Neuronal stem cell (in vitro differentiated cells): ENCODE measurements around the gene RAB11FIP4. TPM values are rescaled to one million over a fixed set of nuclear protein-coding genes. Genes with fewer than 3 reads are reported as not detected.

Source experiments
- DNase-seq: peaks from one replicate; pipeline ENCODE4 v3.0.0-alpha.2; 2013; ENCODE audit warnings: low spot score
- H2AFZ ChIP-seq: one replicate; pipeline ENCODE4 v1.6.1; 2013; ENCODE audit warnings: mild to moderate bottlenecking, low read length, inconsistent platforms
- H2AK5ac ChIP-seq: 2 replicates; pipeline ENCODE4 v1.6.1; 2013; ENCODE audit warnings: low read depth, mild to moderate bottlenecking, inconsistent platforms, low read length, moderate library complexity, mixed read lengths
- H2BK120ac ChIP-seq: 2 replicates; pipeline ENCODE4 v1.6.1; 2013; ENCODE audit warnings: low read depth, mild to moderate bottlenecking, inconsistent platforms, low read length, moderate library complexity, mixed read lengths
- H2BK12ac ChIP-seq: one replicate; pipeline ENCODE4 v1.6.1; 2013; ENCODE audit warnings: low read length, inconsistent platforms
- H2BK15ac ChIP-seq: 2 replicates; pipeline ENCODE4 v1.6.1; 2013; ENCODE audit warnings: mild to moderate bottlenecking, low read length, inconsistent platforms, mixed read lengths
- H2BK5ac ChIP-seq: one replicate; pipeline ENCODE4 v1.6.1; 2013; ENCODE audit warnings: inconsistent platforms, mild to moderate bottlenecking, low read length, moderate library complexity
- H3K14ac ChIP-seq: one replicate; pipeline ENCODE4 v1.6.1; 2013; ENCODE audit warnings: low read length, inconsistent platforms
- H3K18ac ChIP-seq: 2 replicates; pipeline ENCODE4 v1.6.1; 2013; ENCODE audit warnings: low read length, inconsistent platforms
- H3K23ac ChIP-seq: 2 replicates; pipeline ENCODE4 v1.6.1; 2013; ENCODE audit warnings: low read depth, mild to moderate bottlenecking, mixed read lengths, low read length, inconsistent platforms; ENCODE audit not compliant: poor library complexity
- H3K27ac ChIP-seq: replicated peaks from 3 replicates; pipeline ENCODE4 v1.5.1; 2013; ENCODE audit warnings: low read length, inconsistent platforms
- H3K27me3 ChIP-seq, 3 experiments: 2 replicates each; pipeline ENCODE4 v1.6.1; 2013; ENCODE audit warnings: low read length in 3 of 3, mild to moderate bottlenecking in 2 of 3, inconsistent platforms in 1 of 3, low read depth in 1 of 3, mixed read lengths in 1 of 3, moderate library complexity in 1 of 3; ENCODE audit not compliant: control insufficient read depth in 3 of 3, insufficient read depth in 3 of 3
- H3K36me3 ChIP-seq, 2 donors: replicated peaks in 1 of 2; 2 replicates each; pipeline ENCODE4 v1.6.1; 2013; ENCODE audit warnings: low read length in 2 of 2; ENCODE audit not compliant: control insufficient read depth in 2 of 2, insufficient read depth in 2 of 2
- H3K4ac ChIP-seq: 2 replicates; pipeline ENCODE4 v1.6.1; 2013; ENCODE audit warnings: inconsistent platforms, mild to moderate bottlenecking, low read length, moderate library complexity
- H3K4me1 ChIP-seq, 2 donors: 1 replicate in 1 of 2; 2 replicates in 1 of 2; pipeline ENCODE4 v1.6.1; 2013; ENCODE audit warnings: low read length in 2 of 2, low read depth in 1 of 2; ENCODE audit not compliant: control insufficient read depth in 2 of 2, insufficient read depth in 1 of 2
- H3K4me2 ChIP-seq: one replicate; pipeline ENCODE4 v1.6.1; 2013; ENCODE audit warnings: mild to moderate bottlenecking, low read length, inconsistent platforms; ENCODE audit not compliant: insufficient read depth, poor library complexity, severe bottlenecking
- H3K4me3 ChIP-seq, 2 donors: 2 replicates each; pipeline ENCODE4 v1.5.1; 2013; ENCODE audit warnings: low read length in 2 of 2, mild to moderate bottlenecking in 2 of 2, inconsistent platforms in 1 of 2, moderate library complexity in 1 of 2
- H3K79me1 ChIP-seq: one replicate; pipeline ENCODE4 v1.6.1; 2013; ENCODE audit warnings: low read depth, mild to moderate bottlenecking, inconsistent platforms, low read length, moderate library complexity
- H3K9ac ChIP-seq: one replicate; pipeline ENCODE4 v1.6.1; 2013; ENCODE audit warnings: mild to moderate bottlenecking, low read depth, low read length, inconsistent platforms; ENCODE audit not compliant: poor library complexity
- H3K9me3 ChIP-seq, 2 donors: replicated peaks in 1 of 2; 2 replicates each; pipeline versions ENCODE3 to v1.6.1; 2013; ENCODE audit warnings: low read length in 2 of 2, mild to moderate bottlenecking in 2 of 2, inconsistent platforms in 1 of 2, low read depth in 1 of 2, mixed read lengths in 1 of 2, moderate library complexity in 1 of 2; ENCODE audit not compliant: control insufficient read depth in 2 of 2, insufficient read depth in 1 of 2
- H4K8ac ChIP-seq: one replicate; pipeline ENCODE4 v1.6.1; 2013; ENCODE audit warnings: low read depth, mild to moderate bottlenecking, inconsistent platforms, low read length, moderate library complexity
- H4K91ac ChIP-seq: one replicate; pipeline ENCODE4 v1.6.1; 2013; ENCODE audit warnings: low read length, low read depth, mild to moderate bottlenecking, inconsistent platforms; ENCODE audit not compliant: poor library complexity
- WGBS, 2 donors: extraction: QIAGEN DNeasy Blood & Tissue Kit; methylation state at CpG; one replicate each; pipeline ENCODE4 v1.1.7; 2013; ENCODE audit warnings: missing lambda C conversion rate in 2 of 2, mixed read lengths in 1 of 2; ENCODE audit not compliant: insufficient read length in 2 of 2, insufficient replicate concordance in 1 of 2; ENCODE audit errors: extremely low coverage in 2 of 2; 5-methylcytosine and 5-hydroxymethylcytosine counted together
- small RNA-seq: library from polyadenylated mRNA; stranded (forward); fragments of <200 nt; extraction: miRNeasy Mini kit (QIAGEN cat#:217004); gene quantifications from one replicate; pipeline ENCODE3, GENCODE V24; 2013; ENCODE audit not compliant: insufficient read depth

The RAB11FIP4 gene

GRCh38 chr17:31585280-31585630, 193.8 kb downstream of the RAB11FIP4 start:
- Histone ChIP-seq H3K27ac (no peak overlapping the region), H3K4me2 (no peak overlapping the region), H3K4me1 (no peaks in the 10 kb centered on the region), H3K36me3 (no peaks in the 10 kb centered on the region), H2BK5ac (no peak overlapping the region), H3K4me3 (no peak overlapping the region), H2BK12ac (no peak overlapping the region), H2AFZ (no peak overlapping the region), H4K91ac (no peak overlapping the region), H3K79me1 (peaks cover 2% of the 10 kb centered on the region), H3K23ac (no peak overlapping the region), H2BK15ac (no peak overlapping the region), H2BK120ac (no peak overlapping the region), H3K9ac (no peak overlapping the region), H3K18ac (peak overlapping the region; percentile 2), H3K14ac (no peak overlapping the region), H3K27me3 (peaks cover 0 to 5% (median 0%) of the 10 kb centered on the region in 3 experiments), H4K8ac (no peak overlapping the region), H3K9me3 (no peaks in the 10 kb centered on the region), H3K4ac (no peak overlapping the region), H2AK5ac (no peak overlapping the region)
- no peak for DNase-seq
- WGBS, 2 donors: no CpG with 5 or more reads among the region's 6 CpGs

- no peak overlapping the region for H3K4me3 ChIP-seq
- DNase-seq: no peak
- no peak overlapping the region for H3K18ac ChIP-seq
- no CpG with 5 or more reads among the region's 5 CpGs for WGBS, 2 donors
- H3K9ac ChIP-seq: no peak overlapping the region
- peaks cover 2% of the 10 kb centered on the region for H3K79me1 ChIP-seq
- no peak overlapping the region for H3K4ac ChIP-seq
- H2BK12ac ChIP-seq: no peak overlapping the region
- H3K4me2 ChIP-seq: no peak overlapping the region
- no peaks in the 10 kb centered on the region for H3K27me3 ChIP-seq
- H3K4me1 ChIP-seq: no peaks in the 10 kb centered on the region
- no peaks in the 10 kb centered on the region for H3K9me3 ChIP-seq
- no peak overlapping the region for H3K14ac ChIP-seq
- no peak overlapping the region for H4K8ac ChIP-seq
- no peak overlapping the region for H2BK5ac ChIP-seq
- no peak overlapping the region for H2AFZ ChIP-seq
- no peaks in the 10 kb centered on the region for H3K36me3 ChIP-seq
- H2BK15ac ChIP-seq: no peak overlapping the region
- no peak overlapping the region for H3K23ac ChIP-seq
- H3K27ac ChIP-seq: no peak overlapping the region
- H2BK120ac ChIP-seq: no peak overlapping the region
- no peak overlapping the region for H4K91ac ChIP-seq
- no peak overlapping the region for H2AK5ac ChIP-seq
Observed at GRCh38 chr17:31586946-31587345, 195.5 kb downstream of the RAB11FIP4 start.

GRCh38 chr17:31587462-31587861, 196.0 kb downstream of the RAB11FIP4 start:
- Histone ChIP-seq H2BK15ac (no peak overlapping the region), H4K91ac (no peak overlapping the region), H3K27me3 (no peaks in the 10 kb centered on the region), H3K9ac (no peak overlapping the region), H3K79me1 (peaks cover 2% of the 10 kb centered on the region), H2AK5ac (no peak overlapping the region), H3K4me3 (no peak overlapping the region), H3K14ac (no peak overlapping the region), H3K4me1 (no peaks in the 10 kb centered on the region), H2BK5ac (no peak overlapping the region), H3K4me2 (no peak overlapping the region), H4K8ac (no peak overlapping the region), H3K18ac (no peak overlapping the region), H3K23ac (no peak overlapping the region), H3K36me3 (no peaks in the 10 kb centered on the region), H3K9me3 (no peaks in the 10 kb centered on the region), H2BK12ac (no peak overlapping the region), H2AFZ (no peak overlapping the region), H3K27ac (no peak overlapping the region), H3K4ac (no peak overlapping the region), H2BK120ac (no peak overlapping the region)
- no peak for DNase-seq
- no CpG with 5 or more reads among the region's 4 CpGs for WGBS, 2 donors

Small RNA genes lying within 50 kb of the gene (small RNA-seq; reads per million reads assigned to genes)
- gene MIR193A: 5.1 reads per million, percentile 21 among the genes with 10 or more reads in this experiment
- not detected for gene MIR4725
- gene RN7SL45P: not detected
- gene RN7SL79P: not detected
- gene RNU6ATAC7P: not detected
